IPS-15b (cell line): ENCODE measurements around the gene IGFN1.

ENCODE experiments used
- H3K27me3 ChIP-seq: one replicate; pipeline ENCODE4 v1.6.1; 2013; ENCODE audit warnings: low read length; ENCODE audit not compliant: control insufficient read depth, insufficient read depth
- H3K36me3 ChIP-seq: one replicate; pipeline ENCODE4 v1.6.1; 2013; ENCODE audit warnings: low read length; ENCODE audit not compliant: control insufficient read depth, insufficient read depth
- H3K4me1 ChIP-seq: one replicate; pipeline ENCODE4 v1.6.1; 2013; ENCODE audit warnings: mild to moderate bottlenecking, low read length; ENCODE audit not compliant: control insufficient read depth, insufficient read depth
- H3K4me3 ChIP-seq: one replicate; pipeline ENCODE4 v1.5.1; 2013; ENCODE audit warnings: low read depth, low read length
- H3K9ac ChIP-seq: one replicate; pipeline ENCODE4 v1.6.1; 2013; ENCODE audit warnings: low read depth, mild to moderate bottlenecking, low read length
- H3K9me3 ChIP-seq: one replicate; pipeline ENCODE4 v1.6.1; 2013; ENCODE audit warnings: mild to moderate bottlenecking, low read length; ENCODE audit not compliant: control insufficient read depth, insufficient read depth

Gene IGFN1

GRCh38 chr1:201240171-201240570 is 49.5 kb downstream of the IGFN1 start:
- no peaks in the 10 kb centered on the region for H3K36me3 ChIP-seq
- no peak overlapping the region for H3K4me3 ChIP-seq
- H3K9ac ChIP-seq = no peak overlapping the region
- H3K9me3 ChIP-seq = no peaks in the 10 kb centered on the region
- H3K4me1 ChIP-seq = no peaks in the 10 kb centered on the region
- no peaks in the 10 kb centered on the region for H3K27me3 ChIP-seq

- no peak overlapping the region for H3K9ac ChIP-seq
- no peaks in the 10 kb centered on the region for H3K9me3 ChIP-seq
- H3K4me3 ChIP-seq = no peak overlapping the region
- H3K4me1 ChIP-seq = no peaks in the 10 kb centered on the region
- H3K36me3 ChIP-seq = no peaks in the 10 kb centered on the region
- no peaks in the 10 kb centered on the region for H3K27me3 ChIP-seq
Measured at GRCh38 chr1:201241736-201242135, 51.1 kb downstream of the IGFN1 start.

GRCh38 chr1:201245082-201245481 is 54.5 kb downstream of the IGFN1 start:
- Histone ChIP-seq H3K27me3 (no peaks in the 10 kb centered on the region), H3K36me3 (no peaks in the 10 kb centered on the region), H3K9ac (no peak overlapping the region), H3K9me3 (no peaks in the 10 kb centered on the region), H3K4me1 (no peaks in the 10 kb centered on the region), H3K4me3 (no peak overlapping the region)

GRCh38 chr1:201248721-201249559 is 58.3 kb downstream of the IGFN1 start:
- no peaks in the 10 kb centered on the region for H3K27me3 ChIP-seq
- H3K4me1 ChIP-seq = no peaks in the 10 kb centered on the region
- no peak overlapping the region for H3K4me3 ChIP-seq
- no peaks in the 10 kb centered on the region for H3K36me3 ChIP-seq
- no peak overlapping the region for H3K9ac ChIP-seq
- no peaks in the 10 kb centered on the region for H3K9me3 ChIP-seq

- Histone ChIP-seq H3K36me3 (no peaks in the 10 kb centered on the region), H3K27me3 (no peaks in the 10 kb centered on the region), H3K9ac (no peak overlapping the region), H3K4me1 (no peaks in the 10 kb centered on the region), H3K9me3 (no peaks in the 10 kb centered on the region), H3K4me3 (no peak overlapping the region)
Measured at GRCh38 chr1:201250326-201251011, 59.8 kb downstream of the IGFN1 start.

- Histone ChIP-seq H3K9ac (no peak overlapping the region), H3K9me3 (no peaks in the 10 kb centered on the region), H3K4me3 (no peak overlapping the region), H3K27me3 (no peaks in the 10 kb centered on the region), H3K36me3 (no peaks in the 10 kb centered on the region), H3K4me1 (no peaks in the 10 kb centered on the region)
Measured at GRCh38 chr1:201251411-201251810, 60.8 kb downstream of the IGFN1 start.

GRCh38 chr1:201251851-201252430 is 61.3 kb downstream of the IGFN1 start:
- Histone ChIP-seq H3K36me3 (no peaks in the 10 kb centered on the region), H3K4me3 (no peak overlapping the region), H3K9me3 (no peaks in the 10 kb centered on the region), H3K4me1 (no peaks in the 10 kb centered on the region), H3K9ac (no peak overlapping the region), H3K27me3 (no peaks in the 10 kb centered on the region)

- H3K27me3 ChIP-seq = no peaks in the 10 kb centered on the region
- no peak overlapping the region for H3K9ac ChIP-seq
- no peaks in the 10 kb centered on the region for H3K4me1 ChIP-seq
- no peaks in the 10 kb centered on the region for H3K36me3 ChIP-seq
- no peak overlapping the region for H3K4me3 ChIP-seq
- no peaks in the 10 kb centered on the region for H3K9me3 ChIP-seq
Measured at GRCh38 chr1:201252944-201253371, 62.3 kb downstream of the IGFN1 start.

- Histone ChIP-seq H3K9me3 (no peaks in the 10 kb centered on the region), H3K36me3 (no peaks in the 10 kb centered on the region), H3K4me1 (no peaks in the 10 kb centered on the region), H3K27me3 (no peaks in the 10 kb centered on the region), H3K9ac (no peak overlapping the region), H3K4me3 (no peak overlapping the region)
Measured at GRCh38 chr1:201253411-201253810, 62.8 kb downstream of the IGFN1 start.

GRCh38 chr1:201253906-201254624 is 63.4 kb downstream of the IGFN1 start:
- peaks cover under 1% of the 10 kb centered on the region for H3K4me1 ChIP-seq
- no peak overlapping the region for H3K9ac ChIP-seq
- no peaks in the 10 kb centered on the region for H3K27me3 ChIP-seq

GRCh38 chr1:201254625-201255478 is 64.2 kb downstream of the IGFN1 start:
- H3K27me3 ChIP-seq = no peaks in the 10 kb centered on the region
- no peaks in the 10 kb centered on the region for H3K36me3 ChIP-seq
- H3K9ac ChIP-seq = no peak overlapping the region

More at GRCh38 chr1:201253906-201254624, 63.4 kb downstream of the IGFN1 start:
- Histone ChIP-seq H3K9me3 (no peaks in the 10 kb centered on the region), H3K4me3 (no peak overlapping the region), H3K36me3 (no peaks in the 10 kb centered on the region)

More at GRCh38 chr1:201254625-201255478, 64.2 kb downstream of the IGFN1 start:
- H3K4me3 ChIP-seq = no peak overlapping the region
- peaks cover 4% of the 10 kb centered on the region for H3K4me1 ChIP-seq
- no peaks in the 10 kb centered on the region for H3K9me3 ChIP-seq
